Fibroblast of skin of left quadriceps (primary cell): ENCODE results near the gene AVEN.
"Not testable (repeated sequence)": the region's sequence is repeated elsewhere in the genome, so short reads cannot be mapped to it uniquely, and the experiment has no call there.

Source experiments
- DNase-seq, 2 experiments: peaks; one replicate each; pipeline ENCODE4 v3.0.0-alpha.2; 2013; ENCODE audit warnings: low read depth in 2 of 2

AVEN gene

GRCh38 chr15:33848011-33848410 is 191.0 kb downstream of the AVEN start:
- DNase-seq, result no peak

- DNase-seq, result no peak
Measured at GRCh38 chr15:33846862-33847261, 192.1 kb downstream of the AVEN start.

GRCh38 chr15:33846142-33846541 is 192.9 kb downstream of the AVEN start:
- DNase-seq, result no peak

- DNase-seq, result no peak
Measured at GRCh38 chr15:33844597-33844996, 194.4 kb downstream of the AVEN start.

GRCh38 chr15:33844186-33844585 is 194.8 kb downstream of the AVEN start:
- DNase-seq, result no peak

- no peak for DNase-seq
Measured at GRCh38 chr15:33840615-33841014, 198.4 kb downstream of the AVEN start.

GRCh38 chr15:33839540-33839939 is 199.5 kb downstream of the AVEN start:
- no peak for DNase-seq

GRCh38 chr15:33837294-33837693 is 201.7 kb downstream of the AVEN start:
- no peak for DNase-seq

- DNase-seq, result no peak
Measured at GRCh38 chr15:33834892-33835743, 203.9 kb downstream of the AVEN start.

GRCh38 chr15:33831646-33832045 is 207.4 kb downstream of the AVEN start:
- DNase-seq, result no peak

GRCh38 chr15:33830351-33830750 is 208.7 kb downstream of the AVEN start:
- DNase-seq, result no peak

- no peak for DNase-seq
Measured at GRCh38 chr15:33826201-33826600, 212.8 kb downstream of the AVEN start.

- DNase-seq, result no peak
Measured at GRCh38 chr15:33825453-33825852, 213.6 kb downstream of the AVEN start.

GRCh38 chr15:33823119-33823518 is 215.9 kb downstream of the AVEN start:
- DNase-seq, result no peak

GRCh38 chr15:33822479-33822878 is 216.5 kb downstream of the AVEN start:
- no peak for DNase-seq

GRCh38 chr15:33819499-33819898 is 219.5 kb downstream of the AVEN start:
- not testable (repeated sequence) for DNase-seq
